ENCODE results near the gene ANO6. TPM values are rescaled to one million over a fixed set of nuclear protein-coding genes. Genes with fewer than 3 reads are reported as not detected.

ANO6 gene
- total RNA-seq, 1 experiment from 2014 or later = 34.2 TPM

DNA sequence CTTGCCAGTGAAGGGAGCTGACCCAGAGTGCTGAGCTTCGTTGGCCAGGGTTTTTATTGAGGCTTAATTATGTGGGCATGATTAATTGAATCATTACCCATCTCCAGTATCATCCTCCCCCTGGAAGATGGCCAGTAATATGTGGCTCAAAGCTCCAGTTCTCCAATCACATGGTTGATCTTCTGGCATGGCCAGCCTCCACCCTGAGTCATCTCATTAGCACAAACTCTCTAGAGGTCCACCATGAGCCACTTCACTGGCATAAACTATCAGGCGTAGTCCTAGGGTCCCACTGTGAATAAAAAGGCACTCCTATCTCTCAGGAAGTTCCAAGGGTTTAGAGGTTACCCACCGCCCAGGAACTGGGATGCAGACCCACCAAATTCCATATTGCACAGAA lies 135.0 kb downstream of the ANO6 start:
- Mint-ChIP-seq H3K27ac (ENCODE audit: unreplicated experiment) (no peak overlapping the region), H3K36me3 (ENCODE audit: insufficient read depth, unreplicated experiment) (peaks cover 10% of the 10 kb centered on the region), H3K4me1 (ENCODE audit: low read depth, unreplicated experiment) (peaks cover 26% of the 10 kb centered on the region), H3K27me3 (ENCODE audit: unreplicated experiment) (no peaks in the 10 kb centered on the region), H3K9me3 (ENCODE audit: low read depth, unreplicated experiment) (no peaks in the 10 kb centered on the region), H3K4me3 (ENCODE audit: low read depth, unreplicated experiment) (no peak overlapping the region)
- intact Hi-C loops (cut with micrococcal nuclease; ENCODE audit: unreplicated experiment) = no loop called here
- no peak for DNase-seq
- no TSS peak for BruUV-seq (replicated peaks)
- TF ChIP-seq, protein P1, sequence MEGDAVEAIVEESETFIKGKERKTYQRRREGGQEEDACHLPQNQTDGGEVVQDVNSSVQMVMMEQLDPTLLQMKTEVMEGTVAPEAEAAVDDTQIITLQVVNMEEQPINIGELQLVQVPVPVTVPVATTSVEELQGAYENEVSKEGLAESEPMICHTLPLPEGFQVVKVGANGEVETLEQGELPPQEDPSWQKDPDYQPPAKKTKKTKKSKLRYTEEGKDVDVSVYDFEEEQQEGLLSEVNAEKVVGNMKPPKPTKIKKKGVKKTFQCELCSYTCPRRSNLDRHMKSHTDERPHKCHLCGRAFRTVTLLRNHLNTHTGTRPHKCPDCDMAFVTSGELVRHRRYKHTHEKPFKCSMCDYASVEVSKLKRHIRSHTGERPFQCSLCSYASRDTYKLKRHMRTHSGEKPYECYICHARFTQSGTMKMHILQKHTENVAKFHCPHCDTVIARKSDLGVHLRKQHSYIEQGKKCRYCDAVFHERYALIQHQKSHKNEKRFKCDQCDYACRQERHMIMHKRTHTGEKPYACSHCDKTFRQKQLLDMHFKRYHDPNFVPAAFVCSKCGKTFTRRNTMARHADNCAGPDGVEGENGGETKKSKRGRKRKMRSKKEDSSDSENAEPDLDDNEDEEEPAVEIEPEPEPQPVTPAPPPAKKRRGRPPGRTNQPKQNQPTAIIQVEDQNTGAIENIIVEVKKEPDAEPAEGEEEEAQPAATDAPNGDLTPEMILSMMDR (IDR thresholded peaks at IDR 0.05; ENCODE audit: unreplicated experiment) = no peak
- CTCF ChIA-PET = no interaction called here

GRCh38 chr12:45351921-45352670 lies 136.2 kb downstream of the ANO6 start:
- Mint-ChIP-seq H3K36me3 (ENCODE audit: insufficient read depth, unreplicated experiment) (peaks cover 10% of the 10 kb centered on the region), H3K27me3 (ENCODE audit: unreplicated experiment) (no peaks in the 10 kb centered on the region), H3K4me3 (ENCODE audit: low read depth, unreplicated experiment) (no peak overlapping the region), H3K9me3 (ENCODE audit: low read depth, unreplicated experiment) (no peaks in the 10 kb centered on the region), H3K4me1 (ENCODE audit: low read depth, unreplicated experiment) (peaks cover 29% of the 10 kb centered on the region), H3K27ac (ENCODE audit: unreplicated experiment) (no peak overlapping the region)
- DNase-seq = no peak
- no TSS peak for BruUV-seq (replicated peaks)
- CTCF ChIA-PET = interaction anchor here (0.7 kb wide), 1 partner anchor 160 kb away, joined by 7 read pairs; no protein-coding TSS in a partner anchor
- TF ChIP-seq, protein P1 (IDR thresholded peaks at IDR 0.05; ENCODE audit: unreplicated experiment) = no peak
- intact Hi-C loops (cut with micrococcal nuclease; ENCODE audit: unreplicated experiment) = no loop called here

- TF ChIP-seq, protein P1 (IDR thresholded peaks at IDR 0.05; ENCODE audit: unreplicated experiment) = no peak
- CTCF ChIA-PET = interaction anchor here (1.2 kb wide), 1 partner anchor 17 kb away, joined by 3 read pairs; no protein-coding TSS in a partner anchor
- no TSS peak for BruUV-seq (replicated peaks)
- H3K9me3 Mint-ChIP-seq (ENCODE audit: low read depth, unreplicated experiment) = no peaks in the 10 kb centered on the region
- H3K27me3 Mint-ChIP-seq (ENCODE audit: unreplicated experiment) = no peaks in the 10 kb centered on the region
- H3K4me1 Mint-ChIP-seq (ENCODE audit: low read depth, unreplicated experiment) = peaks cover 29% of the 10 kb centered on the region
- H3K27ac Mint-ChIP-seq (ENCODE audit: unreplicated experiment) = peak overlapping the region; percentile 89
- H3K36me3 Mint-ChIP-seq (ENCODE audit: insufficient read depth, unreplicated experiment) = peaks cover 10% of the 10 kb centered on the region
- intact Hi-C loops (cut with micrococcal nuclease; ENCODE audit: unreplicated experiment) = no loop called here
- no peak for DNase-seq
- H3K4me3 Mint-ChIP-seq (ENCODE audit: low read depth, unreplicated experiment) = peak overlapping the region; percentile 13
Observed at GRCh38 chr12:45353944-45354343, 138.0 kb downstream of the ANO6 start.

DNA sequence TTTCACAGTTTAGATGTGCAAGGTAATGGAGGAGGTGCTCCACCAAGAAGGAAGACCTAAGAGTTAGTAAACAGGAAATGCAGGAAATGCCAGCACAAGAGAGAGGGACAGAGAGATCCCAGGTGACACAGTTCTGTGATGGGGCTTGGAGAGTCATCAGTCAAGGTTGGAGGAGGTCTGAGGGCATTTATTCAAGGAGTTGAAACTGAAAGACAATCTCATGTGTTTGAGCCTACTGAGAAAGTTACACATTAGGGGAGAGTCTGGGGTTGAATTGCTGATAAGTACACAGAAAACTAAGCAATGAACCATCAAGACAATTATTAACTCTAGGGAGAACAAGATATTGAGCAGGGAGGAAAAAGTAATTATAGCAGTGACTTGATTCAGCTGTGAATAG lies 138.5 kb downstream of the ANO6 start:
- CTCF ChIA-PET = interaction anchor here (0.7 to 1.2 kb wide), 2 partner anchors 18 to 64 kb away, joined by 3 read pairs; no protein-coding TSS in a partner anchor

More for the DNA sequence above, 138.5 kb downstream of the ANO6 start:
- Mint-ChIP-seq H3K36me3 (ENCODE audit: insufficient read depth, unreplicated experiment) (peaks cover 10% of the 10 kb centered on the region), H3K27ac (ENCODE audit: unreplicated experiment) (peak overlapping the region; percentile 89), H3K4me3 (ENCODE audit: low read depth, unreplicated experiment) (peak overlapping the region; percentile 13), H3K27me3 (ENCODE audit: unreplicated experiment) (no peaks in the 10 kb centered on the region), H3K4me1 (ENCODE audit: low read depth, unreplicated experiment) (peaks cover 29% of the 10 kb centered on the region), H3K9me3 (ENCODE audit: low read depth, unreplicated experiment) (no peaks in the 10 kb centered on the region)
- DNase-seq = peak; percentile 2
- intact Hi-C loops (cut with micrococcal nuclease; ENCODE audit: unreplicated experiment) = no loop called here
- TF ChIP-seq, protein P1 (IDR thresholded peaks at IDR 0.05; ENCODE audit: unreplicated experiment) = no peak
- BruUV-seq (replicated peaks) = no TSS peak
